Stomach (tissue), 9 donors: ENCODE data around the gene PKNOX2. TPM values are rescaled to one million over a fixed set of nuclear protein-coding genes. Genes with fewer than 3 reads are reported as not detected.

Experiments used
- DNase-seq, 2 donors: peaks; one replicate each; pipeline versions ENCODE4 v3.0.0 to v3.0.0-alpha.2; 2013 to 2019
- H3K27ac ChIP-seq, 5 donors: fragments of 200-600 bp in 4 of 5; sonication (generic) in 4 of 5; one replicate each; pipeline ENCODE4 v1.5.1; 2013 to 2019; ENCODE audit warnings: mild to moderate bottlenecking in 1 of 5, moderate library complexity in 1 of 5
- H3K27me3 ChIP-seq, 3 donors: fragments of 200-600 bp; sonication (generic); one replicate each; pipeline ENCODE4 v1.5.1; 2017 to 2019; ENCODE audit warnings: mixed run types in 1 of 3
- H3K36me3 ChIP-seq, 4 donors: fragments of 200-600 bp; sonication (generic); 1 replicate in 3 of 4; 2 replicates in 1 of 4; pipeline ENCODE4 v1.5.1; 2016 to 2019
- H3K4me1 ChIP-seq, 4 donors: fragments of 200-600 bp; sonication (generic); one replicate each; pipeline ENCODE4 v1.5.1; 2016 to 2019
- H3K4me3 ChIP-seq, 4 donors: fragments of 200-600 bp; sonication (generic) in 3 of 4; one replicate each; pipeline ENCODE4 v1.5.1; 2016 to 2019; ENCODE audit warnings: mild to moderate bottlenecking in 1 of 4
- H3K9me3 ChIP-seq, 4 donors: fragments of 200-600 bp; sonication (generic); one replicate each; pipeline ENCODE4 v1.5.1; 2016 to 2019
- EP300 ChIP-seq: sonication (generic); formaldehyde crosslinking; IDR thresholded peaks from one replicate; pipeline ENCODE4 v1.6.1; 2017; ENCODE audit warnings: antibody characterized with exemption
- POLR2A ChIP-seq, 4 donors: fragments of 450-650 bp; IDR thresholded peaks; one replicate each; pipeline ENCODE4 v1.6.1; 2016; ENCODE audit warnings: antibody characterized with exemption in 4 of 4, control low read depth in 2 of 4, mild to moderate bottlenecking in 1 of 4, moderate library complexity in 1 of 4
- POLR2AphosphoS5 ChIP-seq, 3 donors: sonication (generic); formaldehyde crosslinking; IDR thresholded peaks; one replicate each; pipeline ENCODE4 v1.6.1; 2016; ENCODE audit warnings: antibody characterized with exemption in 3 of 3
- WGBS, 5 donors: extraction: QIAGEN DNeasy Blood & Tissue Kit in 3 of 5; methylation state at CpG; one replicate each; pipeline versions ENCODE4 v1.1.5 to v1.1.7; 2013 to 2018; 5-methylcytosine and 5-hydroxymethylcytosine counted together
- intact Hi-C: fragments of 100-400 bp; cut with DNase I; formaldehyde crosslinking; loops from one replicate; pipeline ENCODE4 v1.15.1; 2023; ENCODE audit warnings: low total_unique reads
- polyA plus RNA-seq, 3 donors: library from polyadenylated mRNA; stranded (reverse); fragments of 200-250 nt; gene quantifications; one replicate each; pipeline ENCODE4 v1.2.3, GENCODE V29; 2013
- total RNA-seq, 5 donors: library from RNA; depleted of rRNA; stranded (reverse); fragments of >200 nt; gene quantifications; one replicate each; pipeline versions ENCODE4 v1.1.0 to v1.2.3, GENCODE V29; 2014 to 2016
- TF ChIP-seq, protein P1 (sequence below), 7 experiments: fragments of 450-650 bp in 4 of 7; fragments of 200-600 bp in 3 of 7; sonication (generic) in 3 of 7; IDR thresholded peaks; one replicate each; pipeline ENCODE4 v1.5.1; 2016 to 2019; ENCODE audit warnings: antibody characterized with exemption in 7 of 7, control low read depth in 2 of 7, mild to moderate bottlenecking in 1 of 7
- donor health status: healthy with polysubstance abuse.
- donor health status: Bipolar disorder and iron deficiency.
- donor health status: healthy.

The PKNOX2 gene
- total and polyA plus RNA-seq, 8 donors = 0.83 to 4.9 (median 2.3) TPM; not detected in 1

DNA sequence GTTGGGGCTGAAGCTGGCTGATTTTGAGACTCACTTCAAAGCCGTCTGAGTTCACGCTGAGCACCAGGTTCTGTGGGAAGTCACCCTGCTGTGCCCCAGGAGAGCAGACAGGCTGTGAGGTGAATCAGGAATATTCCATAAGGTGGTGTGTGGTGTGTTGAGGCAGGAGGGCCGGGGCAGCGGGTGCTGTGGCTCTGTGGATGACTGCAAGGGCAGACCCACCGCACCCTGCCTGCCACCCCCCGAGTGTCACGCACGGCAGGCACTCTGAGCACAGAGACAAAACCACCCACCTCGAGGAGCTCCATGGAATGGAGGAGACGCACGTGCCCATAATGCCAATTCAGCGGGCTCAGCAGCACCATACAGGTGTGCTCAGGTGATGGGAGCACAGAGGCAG lies 147.8 kb downstream of the PKNOX2 start:
- intact Hi-C loops = no loop called here
- H3K27ac ChIP-seq = no peak overlapping the region
- no peak for TF ChIP-seq POLR2A (IDR thresholded peaks at IDR 0.05)
- TF ChIP-seq, protein P1, sequence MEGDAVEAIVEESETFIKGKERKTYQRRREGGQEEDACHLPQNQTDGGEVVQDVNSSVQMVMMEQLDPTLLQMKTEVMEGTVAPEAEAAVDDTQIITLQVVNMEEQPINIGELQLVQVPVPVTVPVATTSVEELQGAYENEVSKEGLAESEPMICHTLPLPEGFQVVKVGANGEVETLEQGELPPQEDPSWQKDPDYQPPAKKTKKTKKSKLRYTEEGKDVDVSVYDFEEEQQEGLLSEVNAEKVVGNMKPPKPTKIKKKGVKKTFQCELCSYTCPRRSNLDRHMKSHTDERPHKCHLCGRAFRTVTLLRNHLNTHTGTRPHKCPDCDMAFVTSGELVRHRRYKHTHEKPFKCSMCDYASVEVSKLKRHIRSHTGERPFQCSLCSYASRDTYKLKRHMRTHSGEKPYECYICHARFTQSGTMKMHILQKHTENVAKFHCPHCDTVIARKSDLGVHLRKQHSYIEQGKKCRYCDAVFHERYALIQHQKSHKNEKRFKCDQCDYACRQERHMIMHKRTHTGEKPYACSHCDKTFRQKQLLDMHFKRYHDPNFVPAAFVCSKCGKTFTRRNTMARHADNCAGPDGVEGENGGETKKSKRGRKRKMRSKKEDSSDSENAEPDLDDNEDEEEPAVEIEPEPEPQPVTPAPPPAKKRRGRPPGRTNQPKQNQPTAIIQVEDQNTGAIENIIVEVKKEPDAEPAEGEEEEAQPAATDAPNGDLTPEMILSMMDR (IDR thresholded peaks at IDR 0.05) = no peak
- no peak for TF ChIP-seq EP300
- no peak for TF ChIP-seq POLR2AphosphoS5 (IDR thresholded peaks at IDR 0.05)
- no peaks in the 10 kb centered on the region for H3K27me3 ChIP-seq
- no peaks in the 10 kb centered on the region for H3K36me3 ChIP-seq
- 86 to 91% (median 88%) methylated on average over 12 of the region's 12 CpGs for WGBS, 5 donors
- H3K4me3 ChIP-seq = no peak overlapping the region
- H3K9me3 ChIP-seq = no peaks in the 10 kb centered on the region
- H3K4me1 ChIP-seq = peaks cover 4 to 26% (median 15%) of the 10 kb centered on the region in 4 donors
- no peak for DNase-seq

DNA sequence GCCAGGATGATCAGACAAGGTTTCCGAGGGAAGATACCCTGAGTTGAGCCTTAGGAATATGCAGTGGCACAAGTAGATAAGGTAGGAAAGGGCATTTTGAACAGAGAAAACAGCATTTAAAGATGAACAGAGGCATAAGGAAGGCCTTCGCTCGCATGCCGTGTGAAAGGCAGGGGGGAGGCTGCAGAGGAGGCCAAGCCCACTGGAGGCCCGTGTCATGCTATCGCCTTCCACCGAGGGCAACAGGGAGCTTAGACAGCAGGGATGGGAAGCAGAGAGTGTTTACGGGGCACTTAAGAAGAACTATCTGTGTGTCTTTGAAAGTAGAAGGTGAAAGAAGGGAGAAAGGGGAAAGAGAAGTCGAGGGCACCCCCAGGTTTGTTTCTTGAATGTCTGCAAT lies 148.3 kb downstream of the PKNOX2 start:
- no peaks in the 10 kb centered on the region for H3K9me3 ChIP-seq
- no peak overlapping the region for H3K4me3 ChIP-seq
- H3K36me3 ChIP-seq = no peaks in the 10 kb centered on the region
- no peak overlapping the region for H3K27ac ChIP-seq
- whole genome bisulfite sequencing, 5 donors = 84 to 92% (median 87%) methylated on average over 9 of the region's 9 CpGs
- TF ChIP-seq EP300 (no peak), POLR2AphosphoS5 (IDR thresholded peaks at IDR 0.05) (no peak), POLR2A (IDR thresholded peaks at IDR 0.05) (no peak)
- intact Hi-C loops = no loop called here
- no peaks in the 10 kb centered on the region for H3K27me3 ChIP-seq
- H3K4me1 ChIP-seq = peaks cover 4 to 26% (median 15%) of the 10 kb centered on the region in 4 donors
- no peak for DNase-seq

DNA sequence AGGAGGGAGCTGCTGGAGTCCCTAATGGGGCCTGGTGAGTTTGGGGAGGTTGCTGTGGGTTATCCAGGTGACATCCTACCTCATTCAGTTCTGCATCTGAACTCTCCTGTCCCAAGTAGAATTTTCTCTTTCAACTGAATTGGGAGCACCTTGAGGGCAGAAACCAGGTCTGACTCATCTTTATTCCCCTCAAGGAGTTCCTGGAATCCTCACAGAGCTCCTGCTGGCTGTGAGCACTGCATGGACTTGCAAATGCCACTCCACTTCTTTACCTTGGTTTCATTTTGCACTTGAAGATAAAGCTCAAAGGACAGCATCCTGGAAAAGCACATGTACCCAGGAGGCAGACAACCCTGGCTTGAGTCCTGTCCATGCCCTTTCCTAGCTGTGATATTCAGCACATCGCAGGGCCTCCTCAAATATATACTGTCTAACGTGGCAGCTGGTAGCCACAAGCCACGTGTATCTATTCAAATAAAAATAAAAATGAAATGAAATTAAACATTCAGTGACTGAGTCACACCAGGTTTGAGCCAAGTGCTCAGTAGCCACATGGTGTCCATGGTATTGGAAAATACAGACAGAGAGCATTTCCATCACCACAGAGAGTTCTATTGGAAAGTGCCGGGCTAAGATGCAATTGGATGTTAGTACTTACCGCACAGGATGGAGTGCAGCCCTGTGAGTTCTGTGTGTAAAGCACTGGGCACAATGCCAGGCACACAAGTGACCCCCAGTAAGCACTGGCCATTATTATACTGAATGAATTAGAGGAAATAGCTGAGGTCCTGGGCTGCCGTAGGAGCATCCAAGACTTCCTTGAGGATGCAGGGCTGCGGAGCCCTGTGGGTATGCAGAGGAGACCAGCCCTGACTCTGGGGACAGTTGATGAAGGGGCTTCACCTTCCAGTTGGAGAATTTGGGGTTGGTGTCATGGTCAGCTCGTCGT lies 149.0 kb downstream of the PKNOX2 start:
- 63 to 70% (median 64%) methylated on average over 9 of the region's 9 CpGs for WGBS, 5 donors
- H3K36me3 ChIP-seq = no peaks in the 10 kb centered on the region
- intact Hi-C loops = no loop called here
- no peak overlapping the region for H3K27ac ChIP-seq
- peaks cover 4 to 26% (median 15%) of the 10 kb centered on the region in 4 donors for H3K4me1 ChIP-seq
- TF ChIP-seq, protein P1 (IDR thresholded peaks at IDR 0.05) = no peak
- no peak for TF ChIP-seq POLR2AphosphoS5 (IDR thresholded peaks at IDR 0.05)
- no peak for TF ChIP-seq EP300
- TF ChIP-seq POLR2A (IDR thresholded peaks at IDR 0.05) = no peak
- no peak overlapping the region for H3K4me3 ChIP-seq
- H3K27me3 ChIP-seq = no peaks in the 10 kb centered on the region
- H3K9me3 ChIP-seq = no peaks in the 10 kb centered on the region
- peak in 1 of 2 donors; percentile 60 for DNase-seq

DNA sequence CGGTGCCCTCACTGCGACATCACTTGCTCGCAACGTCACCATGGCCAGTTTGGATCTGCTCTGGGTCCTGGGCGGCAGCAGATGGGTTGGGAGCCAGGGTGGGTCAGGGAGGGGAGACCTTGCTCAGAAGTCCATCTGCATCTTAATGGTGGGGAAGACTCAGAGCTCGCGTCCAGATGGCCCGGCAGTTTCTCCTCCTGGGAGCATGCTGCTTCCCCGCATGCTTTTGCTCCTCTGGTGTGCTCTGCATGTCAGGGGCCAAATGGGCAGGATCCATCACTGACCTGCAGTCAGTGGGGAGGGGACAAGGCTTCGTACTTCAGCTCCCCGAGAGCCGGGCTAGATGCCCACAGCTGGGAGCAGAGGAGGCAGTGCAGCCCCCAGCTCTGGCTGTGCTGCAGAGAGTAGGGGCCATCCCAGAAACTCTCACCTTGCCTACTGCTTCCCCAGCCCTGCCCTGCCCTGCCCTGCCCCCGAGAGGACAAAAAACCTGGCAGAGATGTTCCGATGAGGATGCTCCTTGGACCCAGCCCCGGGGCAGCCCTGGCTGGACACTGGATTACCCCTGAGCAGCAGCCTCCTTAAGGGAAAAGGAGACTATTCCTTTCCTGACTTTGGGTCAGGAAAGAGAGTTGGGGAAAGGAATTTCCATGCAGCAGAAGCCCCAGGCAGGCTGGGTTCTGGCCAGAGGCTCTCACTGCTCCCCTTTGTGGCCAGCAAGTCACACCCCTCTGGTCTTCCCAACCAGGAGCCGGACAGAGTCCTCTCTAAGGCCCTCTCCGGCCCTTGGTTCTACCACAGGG lies 149.9 kb downstream of the PKNOX2 start:
- DNase-seq = no peak
- peaks cover 4 to 26% (median 15%) of the 10 kb centered on the region in 4 donors for H3K4me1 ChIP-seq
- H3K9me3 ChIP-seq = no peaks in the 10 kb centered on the region
- H3K4me3 ChIP-seq = no peak overlapping the region
- peak overlapping the region in 1 of 5 donors; percentile 29 for H3K27ac ChIP-seq
- TF ChIP-seq POLR2A (IDR thresholded peaks at IDR 0.05) = no peak
- no peak for TF ChIP-seq POLR2AphosphoS5 (IDR thresholded peaks at IDR 0.05)
- TF ChIP-seq, protein P1 (IDR thresholded peaks at IDR 0.05) = no peak
- no peak for TF ChIP-seq EP300
- intact Hi-C loops = no loop called here
- no peaks in the 10 kb centered on the region for H3K36me3 ChIP-seq
- H3K27me3 ChIP-seq = no peaks in the 10 kb centered on the region
- 67 to 76% (median 73%) methylated on average over 12 to 17 of the region's 17 CpGs for WGBS, 5 donors
